H9 (cell line): ENCODE data around the gene PPL. TPM values are rescaled to one million over a fixed set of nuclear protein-coding genes. Genes with fewer than 3 reads are reported as not detected.

Source experiments
- DNase-seq: peaks from one replicate; pipeline ENCODE4 v3.0.0-alpha.2; 2017
- H2AFZ ChIP-seq: one replicate; pipeline ENCODE4 v1.6.1; 2013; ENCODE audit warnings: mild to moderate bottlenecking, low read length, control low read depth, moderate library complexity
- H2AK5ac ChIP-seq: 2 replicates; pipeline ENCODE4 v1.6.1; 2013; ENCODE audit warnings: low read length, control low read depth, mixed read lengths; ENCODE audit not compliant: insufficient read length
- H2BK120ac ChIP-seq: one replicate; pipeline ENCODE4 v1.6.1; 2013; ENCODE audit warnings: low read depth, mild to moderate bottlenecking, low read length, control low read depth, inconsistent platforms; ENCODE audit not compliant: poor library complexity, severe bottlenecking
- H2BK12ac ChIP-seq: 2 replicates; pipeline ENCODE4 v1.6.1; 2013; ENCODE audit warnings: low read length, control low read depth, mixed read lengths, low read depth; ENCODE audit not compliant: insufficient read length
- H2BK15ac ChIP-seq: 2 replicates; pipeline ENCODE4 v1.6.1; 2013; ENCODE audit warnings: low read depth, low read length, control low read depth
- H2BK20ac ChIP-seq: one replicate; pipeline ENCODE4 v1.6.1; 2013; ENCODE audit warnings: low read depth, mild to moderate bottlenecking, low read length, control low read depth, inconsistent platforms; ENCODE audit not compliant: poor library complexity, severe bottlenecking
- H2BK5ac ChIP-seq: 2 replicates; pipeline ENCODE4 v1.6.1; 2013; ENCODE audit warnings: low read length, control low read depth, mixed read lengths; ENCODE audit not compliant: insufficient read length
- H3K14ac ChIP-seq: 2 replicates; pipeline ENCODE4 v1.6.1; 2013; ENCODE audit warnings: low read length, control low read depth; ENCODE audit not compliant: insufficient read depth
- H3K18ac ChIP-seq: 2 replicates; pipeline ENCODE4 v1.6.1; 2013; ENCODE audit warnings: low read depth, mild to moderate bottlenecking, mixed read lengths, low read length, control low read depth; ENCODE audit not compliant: insufficient read length
- H3K23ac ChIP-seq: 2 replicates; pipeline ENCODE4 v1.6.1; 2013; ENCODE audit warnings: low read length, control low read depth, mixed read lengths, low read depth; ENCODE audit not compliant: insufficient read length
- H3K23me2 ChIP-seq: 2 replicates; pipeline ENCODE4 v1.6.1; 2013; ENCODE audit warnings: low read depth, mild to moderate bottlenecking, mixed read lengths, low read length, control low read depth; ENCODE audit not compliant: insufficient read length, poor library complexity, severe bottlenecking
- H3K27ac ChIP-seq: 2 replicates; pipeline ENCODE4 v1.5.1; 2013; ENCODE audit warnings: low read length, control low read depth, mixed read lengths, low read depth; ENCODE audit not compliant: insufficient read length
- H3K27me3 ChIP-seq: 2 replicates; pipeline ENCODE4 v1.6.1; 2013; ENCODE audit warnings: low read length, control low read depth, inconsistent platforms; ENCODE audit not compliant: insufficient read depth
- H3K4ac ChIP-seq: 2 replicates; pipeline ENCODE4 v1.6.1; 2013; ENCODE audit warnings: low read depth, mild to moderate bottlenecking, control low read depth, inconsistent platforms, low read length, moderate library complexity
- H3K4me1 ChIP-seq: 2 replicates; pipeline ENCODE4 v1.6.1; 2013; ENCODE audit warnings: low read length, control low read depth, inconsistent platforms; ENCODE audit not compliant: insufficient read depth
- H3K4me2 ChIP-seq: 2 replicates; pipeline ENCODE4 v1.6.1; 2013; ENCODE audit warnings: low read length, control low read depth, mixed read lengths; ENCODE audit not compliant: insufficient read length, insufficient read depth
- H3K56ac ChIP-seq: 2 replicates; pipeline ENCODE4 v1.6.1; 2013; ENCODE audit warnings: low read depth, mild to moderate bottlenecking, mixed read lengths, low read length, control low read depth; ENCODE audit not compliant: insufficient read length
- H3K79me1 ChIP-seq: 2 replicates; pipeline ENCODE4 v1.6.1; 2013; ENCODE audit warnings: low read depth, mild to moderate bottlenecking, moderate library complexity, low read length, control low read depth, inconsistent platforms; ENCODE audit not compliant: insufficient read depth, poor library complexity, severe bottlenecking
- H3K79me2 ChIP-seq: 2 replicates; pipeline ENCODE4 v1.6.1; 2013; ENCODE audit warnings: low read length, control low read depth, inconsistent platforms; ENCODE audit not compliant: insufficient read depth
- H3K9ac ChIP-seq: 2 replicates; pipeline ENCODE4 v1.6.1; 2013; ENCODE audit warnings: low read length, control low read depth, mixed read lengths; ENCODE audit not compliant: insufficient read length; ENCODE audit errors: extremely low read depth
- H3K9me3 ChIP-seq: one replicate; pipeline ENCODE4 v1.6.1; 2013; ENCODE audit warnings: low read depth, low read length, inconsistent platforms; ENCODE audit not compliant: control insufficient read depth
- H3T11ph ChIP-seq: one replicate; pipeline ENCODE4 v1.6.1; 2013; ENCODE audit warnings: mild to moderate bottlenecking, low read length, control low read depth, inconsistent platforms
- H4K20me1 ChIP-seq: one replicate; pipeline ENCODE4 v1.6.1; 2013; ENCODE audit not compliant: control insufficient read depth, insufficient read length, insufficient read depth
- H4K5ac ChIP-seq: 2 replicates; pipeline ENCODE4 v1.6.1; 2013; ENCODE audit warnings: low read depth, mild to moderate bottlenecking, mixed read lengths, low read length, control low read depth; ENCODE audit not compliant: insufficient read length
- H4K8ac ChIP-seq: replicated peaks from 2 replicates; pipeline ENCODE4 v1.6.1; 2013; ENCODE audit warnings: low read length, control low read depth, mixed read lengths, low read depth; ENCODE audit not compliant: insufficient read length
- H4K91ac ChIP-seq: 2 replicates; pipeline ENCODE4 v1.6.1; 2013; ENCODE audit warnings: low read depth, mild to moderate bottlenecking, moderate library complexity, mixed read lengths, low read length, control low read depth; ENCODE audit not compliant: insufficient read length
- H3K27ac Mint-ChIP-seq, 3 experiments: 2 replicates in 2 of 3; 3 replicates in 1 of 3; pipeline ENCODE4 v1.8.0; 2020 to 2021; ENCODE audit warnings: mixed read lengths in 3 of 3, mild to moderate bottlenecking in 1 of 3, moderate library complexity in 1 of 3
- H3K27me3 Mint-ChIP-seq: 2 replicates; pipeline ENCODE4 v1.8.0; 2021; ENCODE audit warnings: low read depth, mild to moderate bottlenecking, moderate library complexity, mixed read lengths
- H3K36me3 Mint-ChIP-seq, 3 experiments: 2 replicates in 2 of 3; 3 replicates in 1 of 3; pipeline ENCODE4 v1.8.0; 2020 to 2021; ENCODE audit warnings: low read depth in 3 of 3, mixed read lengths in 3 of 3; ENCODE audit not compliant: insufficient read depth in 1 of 3
- H3K4me1 Mint-ChIP-seq, 2 experiments: 2 replicates each; pipeline ENCODE4 v1.8.0; 2020; ENCODE audit warnings: mixed read lengths in 2 of 2
- H3K4me3 Mint-ChIP-seq, 2 experiments: 2 replicates in 1 of 2; 3 replicates in 1 of 2; pipeline ENCODE4 v1.8.0; 2020 to 2021; ENCODE audit warnings: mild to moderate bottlenecking in 2 of 2, mixed read lengths in 2 of 2, moderate library complexity in 1 of 2
- H3K9me3 Mint-ChIP-seq, 2 experiments: 2 replicates in 1 of 2; 3 replicates in 1 of 2; pipeline ENCODE4 v1.8.0; 2020; ENCODE audit warnings: mild to moderate bottlenecking in 2 of 2, mixed read lengths in 2 of 2, moderate library complexity in 1 of 2
- WGBS: extraction: QIAGEN DNeasy Blood & Tissue Kit; methylation state at CpG from one replicate; pipeline ENCODE4 v1.1.7; 2013; ENCODE audit warnings: missing lambda C conversion rate, low lambda C conversion rate, mixed read lengths; ENCODE audit not compliant: insufficient read length; ENCODE audit errors: extremely low coverage; 5-methylcytosine and 5-hydroxymethylcytosine counted together
- total RNA-seq: library from RNA; stranded (reverse); gene quantifications from 2 replicates; pipeline ENCODE4 v1.2.1, GENCODE V29; 2021
- TF ChIP-seq, protein P1 (sequence below): fragments of 200-600 bp; sonication (generic); conservative IDR thresholded peaks from 3 replicates; pipeline ENCODE4 v1.8.0; 2021; ENCODE audit warnings: antibody characterized with exemption, mild to moderate bottlenecking

Gene PPL
- total RNA-seq, 1 experiment from 2014 or later = 29.2 TPM

GRCh38 chr16:4850211-4850610, 86.7 kb downstream of the PPL start:
- Histone ChIP-seq H4K20me1 (no peaks in the 10 kb centered on the region), H3K56ac (no peak overlapping the region), H3K23me2 (peaks cover 17% of the 10 kb centered on the region), H4K91ac (no peak overlapping the region), H3K79me2 (peaks cover 30% of the 10 kb centered on the region), H2BK5ac (no peak overlapping the region), H3K4me2 (no peak overlapping the region), H2AK5ac (no peak overlapping the region), H4K8ac (no peak overlapping the region), H2BK20ac (no peak overlapping the region), H2BK15ac (no peak overlapping the region), H2AFZ (no peak overlapping the region), H2BK12ac (no peak overlapping the region), H3K4me1 (peaks cover 3% of the 10 kb centered on the region), H3K79me1 (peaks cover 11% of the 10 kb centered on the region), H3K14ac (no peak overlapping the region), H3K18ac (no peak overlapping the region), H3K9me3 (no peaks in the 10 kb centered on the region), H3K4ac (no peak overlapping the region), H4K5ac (no peak overlapping the region), H3K23ac (no peak overlapping the region), H3K9ac (no peak overlapping the region), H2BK120ac (no peak overlapping the region), H3K27me3 (no peaks in the 10 kb centered on the region), H3T11ph (no peak overlapping the region), H3K27ac (no peak overlapping the region)
- H3K4me3 Mint-ChIP-seq = peak overlapping the region; percentile 12 to 47; a peak in 2 of 5 replicates
- DNase-seq = no peak
- H3K27ac Mint-ChIP-seq = no peak overlapping the region
- no peaks in the 10 kb centered on the region for H3K27me3 Mint-ChIP-seq
- peaks cover 24 to 31% of the 10 kb centered on the region in 2 experiments for H3K4me1 Mint-ChIP-seq
- WGBS = no CpG with 5 or more reads among the region's 3 CpGs
- TF ChIP-seq, protein P1, sequence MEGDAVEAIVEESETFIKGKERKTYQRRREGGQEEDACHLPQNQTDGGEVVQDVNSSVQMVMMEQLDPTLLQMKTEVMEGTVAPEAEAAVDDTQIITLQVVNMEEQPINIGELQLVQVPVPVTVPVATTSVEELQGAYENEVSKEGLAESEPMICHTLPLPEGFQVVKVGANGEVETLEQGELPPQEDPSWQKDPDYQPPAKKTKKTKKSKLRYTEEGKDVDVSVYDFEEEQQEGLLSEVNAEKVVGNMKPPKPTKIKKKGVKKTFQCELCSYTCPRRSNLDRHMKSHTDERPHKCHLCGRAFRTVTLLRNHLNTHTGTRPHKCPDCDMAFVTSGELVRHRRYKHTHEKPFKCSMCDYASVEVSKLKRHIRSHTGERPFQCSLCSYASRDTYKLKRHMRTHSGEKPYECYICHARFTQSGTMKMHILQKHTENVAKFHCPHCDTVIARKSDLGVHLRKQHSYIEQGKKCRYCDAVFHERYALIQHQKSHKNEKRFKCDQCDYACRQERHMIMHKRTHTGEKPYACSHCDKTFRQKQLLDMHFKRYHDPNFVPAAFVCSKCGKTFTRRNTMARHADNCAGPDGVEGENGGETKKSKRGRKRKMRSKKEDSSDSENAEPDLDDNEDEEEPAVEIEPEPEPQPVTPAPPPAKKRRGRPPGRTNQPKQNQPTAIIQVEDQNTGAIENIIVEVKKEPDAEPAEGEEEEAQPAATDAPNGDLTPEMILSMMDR = no peak
- H3K9me3 Mint-ChIP-seq = no peaks in the 10 kb centered on the region
- peaks cover 23 to 42% (median 37%) of the 10 kb centered on the region in 3 experiments for H3K36me3 Mint-ChIP-seq
